Measurements from ENCODE around the gene C2orf68.
A peak's percentile ranks its signal among the peaks of the same experiment; 100 is the strongest.
"Not testable (repeated sequence)": the region's sequence is repeated elsewhere in the genome, so short reads cannot be mapped to it uniquely, and the experiment has no call there.

The C2orf68 gene

GRCh38 chr2:85599468-85600234, 12.2 kb downstream of the C2orf68 start:
- DNase-seq (ENCODE audit: low read depth in 4 of 4, low spot score in 1 of 4): no peak

GRCh38 chr2:85598594-85599340, 13.1 kb downstream of the C2orf68 start:
- no peak for DNase-seq (ENCODE audit: low read depth in 4 of 4, low spot score in 1 of 4)

GRCh38 chr2:85597241-85597640, 14.6 kb downstream of the C2orf68 start:
- DNase-seq (ENCODE audit: low read depth in 4 of 4, low spot score in 1 of 4): no peak

GRCh38 chr2:85596486-85597143, 15.3 kb downstream of the C2orf68 start:
- DNase-seq (ENCODE audit: low read depth in 4 of 4, low spot score in 1 of 4): no peak

- DNase-seq (ENCODE audit: low read depth in 4 of 4, low spot score in 1 of 4): no peak
Measured at GRCh38 chr2:85596026-85596333, 15.9 kb downstream of the C2orf68 start.

- DNase-seq (ENCODE audit: low read depth in 4 of 4, low spot score in 1 of 4): peak; percentile 62 to 85 (median 72)
Measured at GRCh38 chr2:85595301-85596025, 16.4 kb downstream of the C2orf68 start, which contains the start of gene RNF181. RNF181 (plus strand) TSS chr2:85595745; CDS start chr2:85595764, 19 bp downstream.

GRCh38 chr2:85594715-85595300, 17.1 kb downstream of the C2orf68 start:
- no peak for DNase-seq (ENCODE audit: low read depth in 4 of 4, low spot score in 1 of 4)

- no peak for DNase-seq (ENCODE audit: low read depth in 4 of 4, low spot score in 1 of 4)
Measured at GRCh38 chr2:85593023-85593422, 18.8 kb downstream of the C2orf68 start.

GRCh38 chr2:85592299-85592698, 19.6 kb downstream of the C2orf68 start:
- DNase-seq (ENCODE audit: low read depth in 4 of 4, low spot score in 1 of 4): not testable (repeated sequence)

GRCh38 chr2:85591563-85591962, 20.3 kb downstream of the C2orf68 start:
- no peak for DNase-seq (ENCODE audit: low read depth in 4 of 4, low spot score in 1 of 4)

- no peak for DNase-seq (ENCODE audit: low read depth in 4 of 4, low spot score in 1 of 4)
Measured at GRCh38 chr2:85590950-85591349, 20.9 kb downstream of the C2orf68 start.

GRCh38 chr2:85589982-85590791, 21.7 kb downstream of the C2orf68 start:
- DNase-seq (ENCODE audit: low read depth in 4 of 4, low spot score in 1 of 4): no peak

- no peak for DNase-seq (ENCODE audit: low read depth in 4 of 4, low spot score in 1 of 4)
Measured at GRCh38 chr2:85589181-85589580, 22.7 kb downstream of the C2orf68 start.

GRCh38 chr2:85588645-85589044, 23.2 kb downstream of the C2orf68 start:
- DNase-seq (ENCODE audit: low read depth in 4 of 4, low spot score in 1 of 4): no peak

GRCh38 chr2:85588236-85588635, 23.6 kb downstream of the C2orf68 start:
- DNase-seq (ENCODE audit: low read depth in 4 of 4, low spot score in 1 of 4): no peak

- DNase-seq (ENCODE audit: low read depth in 4 of 4, low spot score in 1 of 4): no peak
Measured at GRCh38 chr2:85585781-85586105, 26.1 kb downstream of the C2orf68 start.

GRCh38 chr2:85584857-85585780, 26.7 kb downstream of the C2orf68 start:
- no peak for DNase-seq (ENCODE audit: low read depth in 4 of 4, low spot score in 1 of 4)

- no peak for DNase-seq (ENCODE audit: low read depth in 4 of 4, low spot score in 1 of 4)
Measured at GRCh38 chr2:85584354-85584856, 27.5 kb downstream of the C2orf68 start, which contains the start of gene VAMP5. VAMP5 (plus strand) TSS chr2:85584431; CDS start chr2:85584491, 60 bp downstream.

Measured in stimulated activated CD4-positive, alpha-beta T cell treated with anti-CD3 and anti-CD28 coated beads, Interleukin-1b, Interleukin-23, amount 100 ng/mL, for 24 hours (primary cell).